Vagina (tissue), 2 donors: Measurements from ENCODE around the gene TRIM52. TPM values are rescaled to one million over a fixed set of nuclear protein-coding genes. Genes with fewer than 3 reads are reported as not detected.

Experiments
- DNase-seq, 2 donors: peaks; one replicate each; pipeline ENCODE4 v3.0.0-alpha.2; 2017; ENCODE audit errors: extremely low spot score in 2 of 2
- H3K27ac ChIP-seq: fragments of 200-600 bp; sonication (generic); one replicate; pipeline ENCODE4 v1.5.1; 2019
- H3K27me3 ChIP-seq: fragments of 200-600 bp; sonication (generic); one replicate; pipeline ENCODE4 v1.5.1; 2019
- H3K36me3 ChIP-seq, 2 donors: fragments of 200-600 bp; sonication (generic); one replicate each; pipeline ENCODE4 v1.5.1; 2017 to 2019
- H3K4me1 ChIP-seq: fragments of 200-600 bp; sonication (generic); one replicate; pipeline ENCODE4 v1.5.1; 2019
- H3K4me3 ChIP-seq, 2 donors: fragments of 200-600 bp; sonication (generic); 1 replicate in 1 of 2; 2 replicates in 1 of 2; pipeline ENCODE4 v1.5.1; 2016 to 2019
- H3K9me3 ChIP-seq: fragments of 200-600 bp; sonication (generic); one replicate; pipeline ENCODE4 v1.5.1; 2019
- POLR2A ChIP-seq, 2 donors: fragments of 450-650 bp; IDR thresholded peaks; one replicate each; pipeline ENCODE4 v1.6.1; 2017; ENCODE audit warnings: antibody characterized with exemption in 2 of 2, mild to moderate bottlenecking in 2 of 2, moderate library complexity in 2 of 2
- POLR2AphosphoS5 ChIP-seq, 2 donors: sonication (generic); formaldehyde crosslinking; IDR thresholded peaks; one replicate each; pipeline ENCODE4 v1.9.0; 2017; ENCODE audit warnings: antibody characterized with exemption in 2 of 2, mild to moderate bottlenecking in 2 of 2, low read depth in 1 of 2; ENCODE audit not compliant: insufficient read depth in 1 of 2
- intact Hi-C: fragments of 100-400 bp; cut with DNase I; formaldehyde crosslinking; loops from one replicate; pipeline ENCODE4 v1.15.1; 2023
- microRNA-seq: library from miRNA; unstranded; fragments of <30 nt; microRNA quantifications from one replicate; pipeline ENCODE4, GENCODE V29; 2017; ENCODE audit warnings: borderline number of aligned reads, borderline replicate concordance
- small RNA-seq: library from RNA; depleted of rRNA; stranded (forward); fragments of <200 nt; gene quantifications from one replicate; pipeline ENCODE3, GENCODE V24; 2016
- total RNA-seq: library from RNA; depleted of rRNA; stranded (reverse); fragments of >200 nt; gene quantifications from one replicate; pipeline ENCODE4 v1.2.3, GENCODE V29; 2016
- TF ChIP-seq, protein P1 (sequence below), 3 experiments: fragments of 450-650 bp in 2 of 3; fragments of 200-600 bp in 1 of 3; sonication (generic) in 1 of 3; IDR thresholded peaks; one replicate each; pipeline ENCODE4 v1.5.1; 2017 to 2019; ENCODE audit warnings: antibody characterized with exemption in 3 of 3, mild to moderate bottlenecking in 2 of 3, moderate library complexity in 2 of 3

Gene TRIM52
- total RNA-seq, 1 donor from 2014 or later = 17.2 TPM

DNA sequence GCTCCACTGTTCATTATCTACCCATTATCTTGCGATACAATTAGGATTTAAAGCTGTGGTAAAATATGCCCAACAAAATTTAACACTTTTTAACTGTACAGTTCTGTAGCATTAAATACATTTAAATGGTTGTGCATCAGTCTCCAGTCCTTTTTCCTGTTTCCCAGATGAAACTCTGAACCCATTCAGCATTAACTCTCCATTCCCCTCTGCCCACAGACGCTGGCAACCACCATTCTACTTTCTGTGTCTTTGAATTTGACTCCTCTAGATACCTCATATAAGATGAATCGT, 53.0 kb downstream of the TRIM52 start:
- Histone ChIP-seq H3K27ac (peak overlapping the region; percentile 87), H3K4me1 (peaks cover 29% of the 10 kb centered on the region), H3K36me3 (no peaks in the 10 kb centered on the region), H3K27me3 (no peaks in the 10 kb centered on the region), H3K9me3 (no peaks in the 10 kb centered on the region), H3K4me3 (peak overlapping the region in 1 of 2 donors; percentile 83)
- intact Hi-C loops = no loop called here
- TF ChIP-seq POLR2AphosphoS5 (IDR thresholded peaks at IDR 0.05; ENCODE audit: insufficient read depth in 1 of 2, low read depth in 1 of 2) (no peak), POLR2A (IDR thresholded peaks at IDR 0.05) (no peak)
- TF ChIP-seq, protein P1, sequence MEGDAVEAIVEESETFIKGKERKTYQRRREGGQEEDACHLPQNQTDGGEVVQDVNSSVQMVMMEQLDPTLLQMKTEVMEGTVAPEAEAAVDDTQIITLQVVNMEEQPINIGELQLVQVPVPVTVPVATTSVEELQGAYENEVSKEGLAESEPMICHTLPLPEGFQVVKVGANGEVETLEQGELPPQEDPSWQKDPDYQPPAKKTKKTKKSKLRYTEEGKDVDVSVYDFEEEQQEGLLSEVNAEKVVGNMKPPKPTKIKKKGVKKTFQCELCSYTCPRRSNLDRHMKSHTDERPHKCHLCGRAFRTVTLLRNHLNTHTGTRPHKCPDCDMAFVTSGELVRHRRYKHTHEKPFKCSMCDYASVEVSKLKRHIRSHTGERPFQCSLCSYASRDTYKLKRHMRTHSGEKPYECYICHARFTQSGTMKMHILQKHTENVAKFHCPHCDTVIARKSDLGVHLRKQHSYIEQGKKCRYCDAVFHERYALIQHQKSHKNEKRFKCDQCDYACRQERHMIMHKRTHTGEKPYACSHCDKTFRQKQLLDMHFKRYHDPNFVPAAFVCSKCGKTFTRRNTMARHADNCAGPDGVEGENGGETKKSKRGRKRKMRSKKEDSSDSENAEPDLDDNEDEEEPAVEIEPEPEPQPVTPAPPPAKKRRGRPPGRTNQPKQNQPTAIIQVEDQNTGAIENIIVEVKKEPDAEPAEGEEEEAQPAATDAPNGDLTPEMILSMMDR (IDR thresholded peaks at IDR 0.05) = no peak
- DNase-seq = no peak

DNA sequence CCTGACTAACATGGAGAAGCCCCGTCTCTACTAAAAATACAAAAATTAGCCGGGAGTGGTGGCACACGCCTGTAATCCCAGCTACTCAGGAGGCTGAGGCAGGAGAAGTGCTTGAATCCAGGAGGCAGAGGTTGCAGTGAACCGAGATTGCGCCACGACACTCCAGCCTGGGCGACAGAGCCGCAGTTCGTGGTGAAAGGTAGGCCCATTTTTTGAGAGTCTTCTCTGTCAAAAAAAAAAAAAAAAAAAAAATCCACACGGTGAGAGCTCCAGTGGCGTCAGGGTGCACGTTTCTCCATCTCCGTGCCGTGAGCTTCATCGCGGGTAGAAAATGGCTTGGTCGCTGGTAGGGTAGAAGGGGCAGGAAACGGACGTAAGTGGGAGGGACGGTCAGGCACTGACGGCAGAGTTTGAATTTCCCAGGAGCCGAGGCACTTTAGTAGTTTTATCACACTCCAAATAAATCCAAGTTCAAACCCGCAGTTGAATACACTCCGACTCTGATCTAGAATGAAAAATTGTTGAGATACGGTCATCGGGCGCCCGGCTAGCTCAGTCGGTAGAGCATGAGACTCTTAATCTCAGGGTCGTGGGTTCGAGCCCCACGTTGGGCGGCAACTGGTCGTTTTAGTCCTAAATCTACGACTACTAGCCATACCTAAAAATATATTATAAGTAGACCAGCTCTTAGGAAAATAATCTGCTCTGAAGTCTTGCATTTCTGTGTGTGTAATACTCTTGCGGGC, 53.6 kb downstream of the TRIM52 start:
- H3K27ac ChIP-seq = peak overlapping the region; percentile 87
- H3K4me3 ChIP-seq = peak overlapping the region; percentile 64 to 83
- peaks cover 29% of the 10 kb centered on the region for H3K4me1 ChIP-seq
- no peaks in the 10 kb centered on the region for H3K36me3 ChIP-seq
- DNase-seq = no peak
- intact Hi-C loops = no loop called here
- H3K9me3 ChIP-seq = no peaks in the 10 kb centered on the region
- no peak for TF ChIP-seq POLR2A (IDR thresholded peaks at IDR 0.05)
- TF ChIP-seq, protein P1 (IDR thresholded peaks at IDR 0.05) = no peak
- TF ChIP-seq POLR2AphosphoS5 (IDR thresholded peaks at IDR 0.05; ENCODE audit: insufficient read depth in 1 of 2, low read depth in 1 of 2) = no peak
- no peaks in the 10 kb centered on the region for H3K27me3 ChIP-seq

DNA sequence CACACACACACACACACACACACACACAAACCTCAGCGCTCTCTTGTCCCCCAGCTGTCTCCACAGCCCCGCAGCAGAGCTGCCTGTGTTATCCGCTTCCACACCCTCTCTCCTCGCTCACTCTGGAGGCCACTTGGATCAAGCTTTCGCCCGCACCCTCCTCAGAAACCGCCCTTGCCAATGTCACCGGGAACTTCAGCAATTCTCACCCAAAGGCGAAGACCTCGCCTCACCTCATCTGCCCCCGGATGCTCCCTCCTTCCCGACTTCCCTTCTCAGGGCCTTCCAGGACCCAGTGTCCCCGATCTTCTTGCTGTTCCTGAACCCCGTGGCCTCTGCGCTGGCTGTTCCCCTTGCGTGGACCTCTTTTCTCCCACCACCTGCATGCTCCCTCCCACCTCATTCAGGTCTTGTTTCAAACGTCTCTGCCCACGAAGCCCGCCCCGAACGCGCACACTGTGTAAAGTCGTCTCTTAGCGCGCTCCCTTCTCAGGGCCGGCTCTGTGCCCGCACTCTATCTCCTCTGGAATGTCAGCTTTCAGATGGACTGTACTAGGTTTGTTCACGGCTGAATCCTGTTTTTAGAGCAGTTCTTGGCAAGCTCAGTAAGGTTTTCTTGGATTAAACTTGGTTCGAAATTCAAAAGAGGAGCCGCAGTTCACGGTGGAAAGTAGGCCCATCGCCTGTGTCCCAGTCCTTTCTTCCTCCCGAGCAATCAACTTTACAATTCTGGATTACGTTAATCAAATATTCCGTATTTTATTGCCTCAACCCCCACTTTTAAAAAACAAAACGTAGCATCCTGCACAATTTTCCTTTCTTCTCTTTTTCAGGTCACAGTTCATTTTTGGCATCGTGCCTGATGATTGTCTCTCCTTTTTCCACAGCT, 54.9 kb downstream of the TRIM52 start:
- H3K27ac ChIP-seq = peak overlapping the region; percentile 87
- DNase-seq = no peak
- H3K9me3 ChIP-seq = no peaks in the 10 kb centered on the region
- H3K36me3 ChIP-seq = no peaks in the 10 kb centered on the region
- intact Hi-C loops = no loop called here
- peak overlapping the region; percentile 64 to 83 for H3K4me3 ChIP-seq
- TF ChIP-seq, protein P1 (IDR thresholded peaks at IDR 0.05) = no peak
- TF ChIP-seq POLR2A (IDR thresholded peaks at IDR 0.05) = no peak
- TF ChIP-seq POLR2AphosphoS5 (IDR thresholded peaks at IDR 0.05; ENCODE audit: insufficient read depth in 1 of 2, low read depth in 1 of 2) = no peak
- H3K27me3 ChIP-seq = no peaks in the 10 kb centered on the region
- peaks cover 29% of the 10 kb centered on the region for H3K4me1 ChIP-seq

Small RNAs within 50 kb of the gene (microRNA-seq; reads per million reads assigned to microRNA genes)
- not detected for gene MIR4638

Small RNAs within 50 kb of the gene (small RNA-seq; reads per million reads assigned to genes)
- gene MIR4638 (not detected), gene RNU6-705P (not detected), gene SNORD95 (not detected), gene SNORD96A (not detected)

Other genes with a start within 250 kb of the TRIM52 start
- gene BTNL9, start 220.9 kb downstream of the TRIM52 start, total RNA-seq = 34.1 TPM
- gene OR2V1, start 130.0 kb downstream of the TRIM52 start, total RNA-seq = not detected
- gene OR2V2, start 113.6 kb downstream of the TRIM52 start, total RNA-seq = not detected
- gene TRIM7, start 55.9 kb downstream of the TRIM52 start, total RNA-seq = 21.6 TPM
- 7.9 TPM for gene TRIM41, start 37.9 kb downstream of the TRIM52 start, total RNA-seq
- gene RACK1, start 17.2 kb downstream of the TRIM52 start, total RNA-seq = 3,043 TPM
- not detected for gene OR4F3, start 106.1 kb upstream of the TRIM52 start, total RNA-seq